Heart right ventricle (tissue), 16 donors: ENCODE results near the gene TENT5A. TPM values are rescaled to one million over a fixed set of nuclear protein-coding genes. Genes with fewer than 3 reads are reported as not detected.

Source experiments
- ATAC-seq, 8 donors: fragments of 200-7000 bp; cut with Tn5 transposase; one replicate each; pipeline ENCODE4 v1.9.1; 2020; ENCODE audit warnings: mild to moderate bottlenecking in 8 of 8, moderate library complexity in 8 of 8, moderate number of reproducible peaks in 1 of 8
- DNase-seq, 2 donors: peaks; one replicate each; pipeline ENCODE4 v3.0.0-alpha.2; 2020
- H3K27ac ChIP-seq, 10 donors: fragments of 200-600 bp; sonication (generic) in 2 of 10; one replicate each; pipeline versions ENCODE4 v1.5.0 to v1.8.0; 2020 to 2022; ENCODE audit warnings: mild to moderate bottlenecking in 3 of 10
- H3K27me3 ChIP-seq, 7 donors: fragments of 200-600 bp; one replicate each; pipeline ENCODE4 v1.8.0; 2021 to 2022; ENCODE audit warnings: mild to moderate bottlenecking in 2 of 7
- H3K36me3 ChIP-seq, 9 donors: fragments of 200-600 bp; sonication (generic) in 1 of 9; one replicate each; pipeline versions ENCODE4 v1.5.0 to v1.8.0; 2020 to 2022; ENCODE audit warnings: mild to moderate bottlenecking in 2 of 9
- H3K4me1 ChIP-seq, 9 donors: fragments of 200-600 bp; sonication (generic) in 1 of 9; one replicate each; pipeline versions ENCODE4 v1.5.0 to v1.8.0; 2020 to 2022; ENCODE audit warnings: mild to moderate bottlenecking in 4 of 9
- H3K4me3 ChIP-seq, 10 donors: fragments of 200-600 bp; sonication (generic) in 2 of 10; one replicate each; pipeline versions ENCODE4 v1.5.0 to v1.8.0; 2020 to 2022; ENCODE audit warnings: mild to moderate bottlenecking in 7 of 10, moderate library complexity in 2 of 10
- H3K9me3 ChIP-seq, 11 donors: fragments of 200-600 bp in 10 of 11; sonication (generic) in 2 of 11; one replicate each; pipeline versions ENCODE4 v1.5.0 to v1.8.0; 2013 to 2022; ENCODE audit warnings: mild to moderate bottlenecking in 2 of 11, control low read depth in 1 of 11, moderate library complexity in 1 of 11
- CTCF ChIP-seq, 9 donors: fragments of 200-600 bp; sonication (generic) in 2 of 9; IDR thresholded peaks; one replicate each; pipeline versions ENCODE4 v1.5.0 to v1.8.0; 2021 to 2022; ENCODE audit warnings: antibody characterized with exemption in 9 of 9, mild to moderate bottlenecking in 5 of 9, moderate library complexity in 1 of 9
- WGBS, 2 donors: extraction: QIAGEN DNeasy Blood & Tissue Kit; methylation state at CpG; one replicate each; pipeline ENCODE4 v1.1.7; 2013; ENCODE audit warnings: inconsistent platforms in 1 of 2; 5-methylcytosine and 5-hydroxymethylcytosine counted together
- intact Hi-C, 10 donors: fragments of 100-400 bp; cut with DNase I; formaldehyde crosslinking; loops; one replicate each; pipeline versions ENCODE4 v1.11.1 to v1.14.2; 2022
- polyA plus RNA-seq, 2 donors: library from polyadenylated mRNA; stranded (reverse); fragments of 200-250 nt; gene quantifications; one replicate each; pipeline ENCODE4 v1.2.3, GENCODE V29; 2013
- total RNA-seq, 10 donors: library from RNA; stranded (reverse); fragmentation: NEBNext Ultra II Directional in 3 of 10; extraction: Animal tissue kit (Norgen Biotek cat#: 25700) in 3 of 10; gene quantifications; one replicate each; pipeline versions ENCODE4 v1.2.1 to v1.2.4, GENCODE V29; 2021 to 2023
- donor health status: Arrhythmogenic right ventricular cardiomyopathy.
- donor health status: ischemic (EF 13 %, LVEDD 7.1; RV severe dilation, severe dysfunction).
- donor health status: healthy with polysubstance abuse.
- donor health status: DM: no; HTN: yes; CAD: no.
- donor health status: DM: no; HTN: no; CAD: no.
- donor health status: ischemic (EF 25% LVEDD 6.9; RV normal size, moderate dysfunction).
- donor health status: ischemic (EF 25% LVEDD 5.7; RV mildly dilated, moderate dysfunction).
- donor health status: healthy.
- donor health status: DM: yes; HTN: yes; CAD: no.
- donor health status: Ischemic cardiomyopathy.
- donor health status: ischemic (EF 35%, LVEDD 5.7; RV mildly dilated, moderate dysfunction).
- donor health status: nonischemic (EF 11% LVEDD 7.7; RV severe dilation, severe dysfunction).
- donor health status: DM: yes; HTN: yes; CAD: no.
- donor health status: PGD.
- donor health status: ischemic (EF 29% LVEDD 5.4; RV normal size, mild dysfunction).
- donor health status: nonischemic (EF 23%, LVEDD 6.1; RV moderate dilation, normal function).

Gene TENT5A
- total and polyA plus RNA-seq, 12 donors = 17.3 to 72.1 (median 44.0) TPM

DNA sequence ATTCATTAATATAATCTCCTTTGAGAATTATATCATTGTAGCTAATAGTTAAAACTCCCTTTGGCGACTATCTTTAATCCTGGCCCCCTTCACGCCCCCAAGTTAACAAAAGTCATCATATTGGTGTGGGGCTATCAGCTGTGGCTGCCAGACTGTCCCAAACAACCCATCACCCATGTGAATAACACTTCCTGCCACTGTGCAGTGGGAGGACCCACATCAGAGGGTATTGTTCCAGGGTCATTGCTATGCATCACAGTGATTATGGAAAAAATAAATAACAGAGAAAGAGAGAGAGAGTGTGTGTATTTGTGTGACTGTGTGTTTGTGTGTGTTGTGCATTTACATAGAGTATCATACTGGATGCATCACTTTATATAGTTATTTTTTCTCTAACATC lies 39.3 kb upstream of the TENT5A start:
- Histone ChIP-seq H3K27ac (no peak overlapping the region), H3K9me3 (peaks cover 0 to 12% (median 0%) of the 10 kb centered on the region in 11 donors), H3K4me3 (no peak overlapping the region), H3K4me1 (peaks cover 0 to 26% (median 2%) of the 10 kb centered on the region in 9 donors), H3K27me3 (no peaks in the 10 kb centered on the region), H3K36me3 (no peaks in the 10 kb centered on the region)
- ATAC-seq (no peak), DNase-seq (no peak)
- no peak for TF ChIP-seq CTCF (IDR thresholded peaks at IDR 0.05)
- intact Hi-C loops = no loop called here
- whole genome bisulfite sequencing, 2 donors = 78 to 82% methylated on average over 2 of the region's 2 CpGs

DNA sequence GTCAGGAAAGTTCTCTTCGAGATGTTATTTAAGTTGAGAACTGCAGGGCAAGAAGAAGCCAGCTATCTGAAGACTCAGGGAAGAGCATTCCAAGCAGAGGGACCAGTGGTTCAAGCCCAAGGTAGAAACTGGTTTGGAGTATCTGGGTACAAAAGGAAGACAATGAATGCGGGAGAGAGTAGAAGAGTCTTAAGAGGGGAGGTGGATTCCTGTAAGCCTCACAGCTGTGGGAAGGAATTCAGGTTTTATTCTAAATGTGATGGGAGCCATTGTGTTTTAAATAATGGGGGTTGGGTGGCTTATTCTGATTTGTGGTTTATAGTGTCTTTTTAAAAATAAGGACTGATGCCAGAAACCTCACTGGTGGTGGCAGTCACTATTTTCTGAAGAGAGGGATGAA lies 37.6 kb upstream of the TENT5A start:
- Histone ChIP-seq H3K27me3 (no peaks in the 10 kb centered on the region), H3K4me3 (no peak overlapping the region)

GRCh38 chr6:81789291-81789690 lies 36.8 kb upstream of the TENT5A start:
- 48 to 61% methylated on average over 1 of the region's 1 CpG for WGBS, 2 donors
- peaks cover 0 to 28% (median 3%) of the 10 kb centered on the region in 9 donors for H3K4me1 ChIP-seq
- no peak for ATAC-seq
- no peaks in the 10 kb centered on the region for H3K36me3 ChIP-seq
- no peak overlapping the region for H3K27ac ChIP-seq
- no peak overlapping the region for H3K4me3 ChIP-seq
- no peak for DNase-seq
- TF ChIP-seq CTCF (IDR thresholded peaks at IDR 0.05) = no peak
- H3K9me3 ChIP-seq = no peaks in the 10 kb centered on the region
- intact Hi-C loops = no loop called here
- H3K27me3 ChIP-seq = no peaks in the 10 kb centered on the region

More for the DNA sequence above, 37.6 kb upstream of the TENT5A start:
- ATAC-seq (no peak), DNase-seq (no peak)
- intact Hi-C loops = no loop called here
- no peak overlapping the region for H3K27ac ChIP-seq
- H3K36me3 ChIP-seq = no peaks in the 10 kb centered on the region
- peaks cover 0 to 29% (median 3%) of the 10 kb centered on the region in 9 donors for H3K4me1 ChIP-seq
- H3K9me3 ChIP-seq = no peaks in the 10 kb centered on the region
- TF ChIP-seq CTCF (IDR thresholded peaks at IDR 0.05) = no peak
- WGBS, 2 donors = 94 to 99% methylated on average over 2 of the region's 2 CpGs

DNA sequence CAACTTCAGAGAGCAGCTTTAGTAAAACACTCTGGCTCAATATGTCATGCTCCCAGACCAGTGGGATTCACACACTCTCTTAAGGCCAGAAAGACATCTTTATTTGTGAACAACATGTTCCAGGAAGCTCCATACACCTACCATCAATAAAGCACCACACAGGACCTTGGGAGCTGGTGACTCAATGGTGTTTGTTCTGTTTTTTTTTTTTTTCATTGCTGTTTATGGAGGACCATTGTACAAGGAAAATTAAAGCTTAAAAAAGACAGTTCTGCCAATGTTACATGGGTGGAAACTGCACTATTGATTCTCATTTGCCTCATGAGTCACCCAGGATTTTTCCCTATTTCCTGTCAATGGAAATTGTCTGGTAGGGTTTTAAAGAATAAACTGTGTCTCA lies 36.3 kb upstream of the TENT5A start:
- ATAC-seq = no peak
- H3K36me3 ChIP-seq = no peaks in the 10 kb centered on the region
- H3K27me3 ChIP-seq = no peaks in the 10 kb centered on the region
- H3K4me1 ChIP-seq = peaks cover 0 to 22% (median 3%) of the 10 kb centered on the region in 9 donors
- DNase-seq = no peak
- no peak overlapping the region for H3K4me3 ChIP-seq
- no peak overlapping the region for H3K27ac ChIP-seq
- no peaks in the 10 kb centered on the region for H3K9me3 ChIP-seq
- no peak for TF ChIP-seq CTCF (IDR thresholded peaks at IDR 0.05)
- intact Hi-C loops = no loop called here
